Nephron progenitor cell (in vitro differentiated cells): ENCODE results near the gene PHLDA2.

ENCODE experiments used
- DNase-seq: peaks from one replicate; pipeline ENCODE4 v3.0.0; 2021
- H3K27ac Mint-ChIP-seq: 2 replicates; pipeline ENCODE4 v1.8.0; 2021; ENCODE audit warnings: mild to moderate bottlenecking, moderate library complexity, mixed read lengths
- H3K27me3 Mint-ChIP-seq: 2 replicates; pipeline ENCODE4 v1.8.0; 2021; ENCODE audit warnings: mild to moderate bottlenecking, low read depth, mixed read lengths; ENCODE audit not compliant: poor library complexity
- H3K36me3 Mint-ChIP-seq: 2 replicates; pipeline ENCODE4 v1.8.0; 2021; ENCODE audit warnings: low read depth, mixed read lengths
- H3K4me1 Mint-ChIP-seq: 2 replicates; pipeline ENCODE4 v1.8.0; 2021; ENCODE audit warnings: mixed read lengths
- H3K4me3 Mint-ChIP-seq: 2 replicates; pipeline ENCODE4 v1.8.0; 2021; ENCODE audit warnings: mild to moderate bottlenecking, moderate library complexity, mixed read lengths
- H3K9me3 Mint-ChIP-seq: 2 replicates; pipeline ENCODE4 v1.8.0; 2021; ENCODE audit warnings: mild to moderate bottlenecking, moderate library complexity, mixed read lengths
- CTCF ChIP-seq: fragments of 200-600 bp; sonication (generic); IDR thresholded peaks from 2 replicates; pipeline ENCODE4 v1.5.0; 2021; ENCODE audit warnings: antibody characterized with exemption

The PHLDA2 gene

GRCh38 chr11:2878782-2879181 is 50.4 kb downstream of the PHLDA2 start:
- no peak for DNase-seq
- peaks cover 10% of the 10 kb centered on the region for H3K27me3 Mint-ChIP-seq
- no peak overlapping the region for H3K27ac Mint-ChIP-seq
- no peak overlapping the region for H3K4me3 Mint-ChIP-seq
- no peak for TF ChIP-seq CTCF
- peaks cover 42% of the 10 kb centered on the region for H3K36me3 Mint-ChIP-seq
- H3K9me3 Mint-ChIP-seq = peaks cover 40% of the 10 kb centered on the region
- peaks cover 16% of the 10 kb centered on the region for H3K4me1 Mint-ChIP-seq
